DOHH2 (cell line): ENCODE results near the gene UNC45A.

Experiments used
- EZH2phosphoT487 ChIP-seq: fragments of 200-600 bp; sonication (generic); IDR thresholded peaks from 2 replicates; pipeline ENCODE4 v1.6.1; 2017; ENCODE audit warnings: borderline replicate concordance, mild to moderate bottlenecking, antibody characterized with exemption, low read length, moderate library complexity, mixed read lengths
- TF ChIP-seq, protein P1 (sequence below): fragments of 200-600 bp; sonication (generic); IDR thresholded peaks from one replicate; pipeline ENCODE4 v1.5.1; 2014; ENCODE audit warnings: antibody characterized with exemption, mild to moderate bottlenecking, low read depth, low read length; ENCODE audit not compliant: poor library complexity, severe bottlenecking

DNA sequence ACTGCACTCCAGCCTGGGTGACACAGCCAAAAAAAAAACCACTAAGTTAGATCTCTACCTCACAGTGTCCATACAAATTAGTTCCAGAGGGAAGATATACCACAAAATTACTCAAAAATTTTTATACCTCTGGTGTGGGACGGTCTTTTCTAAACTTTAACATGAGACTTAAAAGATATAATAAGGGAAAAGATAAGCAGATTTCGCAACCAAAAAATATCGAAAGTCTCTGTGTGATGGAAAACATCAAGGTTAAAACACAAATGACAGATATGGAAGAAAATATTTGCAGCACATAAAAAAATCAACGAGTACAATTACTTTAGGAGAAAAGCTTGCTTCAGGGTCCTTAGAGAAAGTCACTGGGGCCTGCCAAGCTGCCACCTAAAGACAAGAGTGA, 13.2 kb upstream of the UNC45A start:
- TF ChIP-seq, protein P1, sequence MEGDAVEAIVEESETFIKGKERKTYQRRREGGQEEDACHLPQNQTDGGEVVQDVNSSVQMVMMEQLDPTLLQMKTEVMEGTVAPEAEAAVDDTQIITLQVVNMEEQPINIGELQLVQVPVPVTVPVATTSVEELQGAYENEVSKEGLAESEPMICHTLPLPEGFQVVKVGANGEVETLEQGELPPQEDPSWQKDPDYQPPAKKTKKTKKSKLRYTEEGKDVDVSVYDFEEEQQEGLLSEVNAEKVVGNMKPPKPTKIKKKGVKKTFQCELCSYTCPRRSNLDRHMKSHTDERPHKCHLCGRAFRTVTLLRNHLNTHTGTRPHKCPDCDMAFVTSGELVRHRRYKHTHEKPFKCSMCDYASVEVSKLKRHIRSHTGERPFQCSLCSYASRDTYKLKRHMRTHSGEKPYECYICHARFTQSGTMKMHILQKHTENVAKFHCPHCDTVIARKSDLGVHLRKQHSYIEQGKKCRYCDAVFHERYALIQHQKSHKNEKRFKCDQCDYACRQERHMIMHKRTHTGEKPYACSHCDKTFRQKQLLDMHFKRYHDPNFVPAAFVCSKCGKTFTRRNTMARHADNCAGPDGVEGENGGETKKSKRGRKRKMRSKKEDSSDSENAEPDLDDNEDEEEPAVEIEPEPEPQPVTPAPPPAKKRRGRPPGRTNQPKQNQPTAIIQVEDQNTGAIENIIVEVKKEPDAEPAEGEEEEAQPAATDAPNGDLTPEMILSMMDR = no peak
- TF ChIP-seq EZH2phosphoT487 = no peak
